Nasal cavity respiratory epithelium epithelial cell of viscerocranial mucosa (primary cell): ENCODE data around the gene PERM1. TPM values are rescaled to one million over a fixed set of nuclear protein-coding genes. Genes with fewer than 3 reads are reported as not detected.

Experiments used
- total RNA-seq: library from RNA; depleted of rRNA; stranded (reverse); fragments of >200 nt; gene quantifications from 2 replicates; pipeline ENCODE4 v1.2.3, GENCODE V29; 2014

Gene PERM1, protein sequence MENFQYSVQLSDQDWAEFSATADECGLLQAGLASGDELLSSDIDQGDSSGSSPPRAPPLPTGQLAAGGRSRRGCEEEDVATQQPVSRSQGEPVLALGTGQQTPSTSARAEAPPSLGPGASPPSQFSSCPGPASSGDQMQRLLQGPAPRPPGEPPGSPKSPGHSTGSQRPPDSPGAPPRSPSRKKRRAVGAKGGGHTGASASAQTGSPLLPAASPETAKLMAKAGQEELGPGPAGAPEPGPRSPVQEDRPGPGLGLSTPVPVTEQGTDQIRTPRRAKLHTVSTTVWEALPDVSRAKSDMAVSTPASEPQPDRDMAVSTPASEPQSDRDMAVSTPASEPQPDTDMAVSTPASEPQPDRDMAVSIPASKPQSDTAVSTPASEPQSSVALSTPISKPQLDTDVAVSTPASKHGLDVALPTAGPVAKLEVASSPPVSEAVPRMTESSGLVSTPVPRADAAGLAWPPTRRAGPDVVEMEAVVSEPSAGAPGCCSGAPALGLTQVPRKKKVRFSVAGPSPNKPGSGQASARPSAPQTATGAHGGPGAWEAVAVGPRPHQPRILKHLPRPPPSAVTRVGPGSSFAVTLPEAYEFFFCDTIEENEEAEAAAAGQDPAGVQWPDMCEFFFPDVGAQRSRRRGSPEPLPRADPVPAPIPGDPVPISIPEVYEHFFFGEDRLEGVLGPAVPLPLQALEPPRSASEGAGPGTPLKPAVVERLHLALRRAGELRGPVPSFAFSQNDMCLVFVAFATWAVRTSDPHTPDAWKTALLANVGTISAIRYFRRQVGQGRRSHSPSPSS
- total RNA-seq: 0.07 TPM in 1 of 2 replicates, not detected in the other

DNA sequence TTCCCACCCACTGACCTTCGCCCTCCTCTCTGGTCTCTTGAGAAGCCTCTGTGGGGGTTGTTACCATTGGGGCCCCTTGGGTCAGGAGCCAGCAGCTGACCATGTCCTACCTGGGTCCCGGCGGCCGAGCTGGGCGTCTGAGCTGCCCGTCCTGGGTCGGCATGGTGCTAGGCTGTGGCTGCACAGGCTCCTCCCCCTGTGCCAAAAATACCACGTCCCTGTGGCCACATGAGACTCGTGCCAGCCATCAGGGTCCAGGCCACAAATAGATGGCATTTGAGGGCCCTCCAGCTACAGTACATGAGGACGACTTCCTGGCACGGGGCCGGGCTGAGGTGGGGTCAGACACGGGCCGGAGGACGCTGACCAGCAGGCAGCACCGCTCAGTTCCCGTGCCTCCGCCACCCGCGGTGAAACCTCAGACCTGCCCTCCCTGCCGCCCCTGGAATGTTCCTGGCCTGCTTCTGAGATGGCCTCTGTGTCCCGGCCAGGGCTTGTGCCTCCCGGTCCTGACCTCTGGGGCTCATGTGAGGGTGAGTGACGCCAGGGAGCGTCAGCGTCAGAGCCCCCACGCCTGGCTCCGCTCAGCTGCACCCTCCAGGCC, at the start of gene PERM1:
TSS of gene PERM1 (minus strand) at position 139 of the 604 bp plus-strand sequence. CDS start 1,064 bp downstream, outside the sequence.

DNA sequence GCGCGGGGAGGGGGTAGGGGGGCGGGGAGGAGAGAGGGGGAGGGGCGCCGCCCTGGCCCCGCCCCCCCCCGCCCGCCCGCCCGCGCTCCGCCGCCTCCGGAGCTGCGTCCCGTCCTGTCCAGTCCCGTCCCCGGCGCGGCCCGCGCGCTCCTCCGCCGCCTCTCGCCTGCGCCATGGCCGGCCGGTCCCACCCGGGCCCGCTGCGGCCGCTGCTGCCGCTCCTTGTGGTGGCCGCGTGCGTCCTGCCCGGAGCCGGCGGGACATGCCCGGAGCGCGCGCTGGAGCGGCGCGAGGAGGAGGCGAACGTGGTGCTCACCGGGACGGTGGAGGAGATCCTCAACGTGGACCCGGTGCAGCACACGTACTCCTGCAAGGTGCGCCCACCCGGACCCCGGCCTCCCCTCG, 38.1 kb upstream of the PERM1 start, which contains the start of gene AGRN:
TSS of gene AGRN (plus strand) at position 121 of the 405 bp plus-strand sequence. CDS start at position 174, 53 bp downstream.

DNA sequence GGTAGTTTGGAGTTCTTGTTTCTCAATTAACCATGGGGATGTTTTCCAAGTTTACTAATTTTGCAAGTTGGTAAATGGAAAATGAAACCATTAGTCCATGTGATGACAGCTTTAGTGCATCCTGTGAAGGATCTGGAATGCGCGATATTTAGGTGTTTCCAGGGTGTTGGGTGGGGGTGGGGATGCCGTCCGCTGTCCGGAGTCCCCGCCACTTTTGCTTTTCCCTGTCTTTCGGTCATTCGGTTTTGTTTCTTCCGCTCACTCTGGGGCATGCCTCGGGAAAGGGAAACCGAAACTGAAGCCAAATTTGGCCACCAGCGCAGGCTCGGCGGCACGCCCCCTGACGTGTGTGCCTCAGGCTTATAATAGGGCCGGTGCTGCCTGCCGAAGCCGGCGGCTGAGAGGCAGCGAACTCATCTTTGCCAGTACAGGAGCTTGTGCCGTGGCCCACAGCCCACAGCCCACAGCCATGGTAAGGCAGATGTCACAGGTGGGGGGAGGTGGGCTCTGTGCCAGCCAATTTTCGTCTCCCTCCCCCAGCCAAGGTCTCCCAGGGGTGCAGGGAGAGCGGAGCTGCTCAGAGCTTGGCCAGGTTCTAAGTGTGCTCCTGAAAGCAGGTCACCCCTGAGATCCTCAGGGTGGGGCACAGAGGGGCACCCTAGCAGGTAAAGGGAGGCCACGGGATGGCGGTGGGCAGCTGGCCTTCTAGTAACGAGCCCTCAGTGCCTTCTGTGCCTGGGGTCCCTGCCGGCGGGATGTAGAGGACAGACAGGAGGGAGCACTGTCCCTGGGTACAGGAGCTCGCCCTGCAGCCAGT, 31.4 kb upstream of the PERM1 start, which contains the start of gene ISG15:
TSS of gene ISG15 (plus strand) at position 393 of the 817 bp plus-strand sequence. CDS start at position 470, 77 bp downstream.

DNA sequence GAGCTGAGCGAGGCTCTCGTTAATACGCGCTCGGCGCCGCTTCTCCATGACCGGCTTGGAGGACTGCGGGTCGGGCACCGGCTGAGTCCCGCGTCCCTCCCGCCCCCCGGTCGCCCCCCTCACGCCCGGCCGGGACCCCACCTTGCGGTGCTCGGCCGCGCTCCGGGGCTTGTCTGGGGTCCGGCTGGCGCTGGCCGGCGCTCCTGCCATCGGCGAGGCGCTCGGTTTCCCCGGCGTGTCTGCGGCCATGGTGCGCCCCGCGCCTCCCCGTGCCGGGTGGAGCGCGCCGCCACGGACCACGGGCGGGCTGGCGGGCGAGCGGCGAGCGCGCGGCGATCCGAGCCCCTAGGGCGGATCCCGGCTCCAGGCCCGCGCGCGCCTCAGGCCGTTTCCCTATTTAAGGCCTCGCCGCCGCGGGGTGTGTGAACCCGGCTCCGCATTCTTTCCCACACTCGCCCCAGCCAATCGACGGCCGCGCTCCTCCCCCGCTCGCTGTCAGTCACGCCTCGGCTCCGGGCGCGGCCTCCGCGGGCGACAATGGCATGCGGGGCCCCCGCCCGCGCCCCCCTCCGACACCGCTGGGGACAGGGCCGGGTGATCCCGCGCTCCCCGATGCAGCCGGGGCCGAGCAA, 17.9 kb upstream of the PERM1 start, which contains the start of gene HES4:
TSS of gene HES4 (minus strand) at position 373 of the 632 bp plus-strand sequence. CDS start at position 249, 124 bp downstream.

DNA sequence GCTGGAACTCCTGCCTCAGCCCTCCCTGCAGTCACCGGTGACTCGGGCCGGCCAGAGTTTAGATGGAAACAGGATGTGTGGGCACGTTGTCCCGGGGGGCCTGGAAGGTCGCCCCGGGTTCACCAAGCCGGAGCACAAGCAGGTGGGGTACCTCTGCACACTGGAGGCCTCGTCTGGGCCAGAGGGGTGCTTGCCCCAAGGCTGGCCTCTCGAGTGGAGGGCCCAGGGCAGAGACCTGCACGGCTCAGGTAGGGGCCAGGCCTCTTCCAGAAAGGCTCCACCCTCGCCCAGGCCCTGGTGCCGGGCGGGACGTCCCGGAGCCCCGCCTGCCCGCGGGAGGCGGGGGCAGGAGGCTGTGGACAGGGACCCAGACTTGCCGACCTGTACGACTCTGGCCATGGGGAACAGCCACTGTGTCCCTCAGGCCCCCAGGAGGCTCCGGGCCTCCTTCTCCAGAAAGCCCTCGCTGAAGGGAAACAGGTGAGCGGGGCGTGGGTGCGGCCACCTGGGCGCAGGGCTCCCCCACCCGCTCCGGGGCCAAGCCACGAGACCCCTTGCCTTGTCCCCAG, 15.7 kb downstream of the PERM1 start, which contains the start of gene PLEKHN1:
TSS of gene PLEKHN1 (plus strand) at position 348 of the 569 bp plus-strand sequence. CDS start at position 398, 50 bp downstream.

DNA sequence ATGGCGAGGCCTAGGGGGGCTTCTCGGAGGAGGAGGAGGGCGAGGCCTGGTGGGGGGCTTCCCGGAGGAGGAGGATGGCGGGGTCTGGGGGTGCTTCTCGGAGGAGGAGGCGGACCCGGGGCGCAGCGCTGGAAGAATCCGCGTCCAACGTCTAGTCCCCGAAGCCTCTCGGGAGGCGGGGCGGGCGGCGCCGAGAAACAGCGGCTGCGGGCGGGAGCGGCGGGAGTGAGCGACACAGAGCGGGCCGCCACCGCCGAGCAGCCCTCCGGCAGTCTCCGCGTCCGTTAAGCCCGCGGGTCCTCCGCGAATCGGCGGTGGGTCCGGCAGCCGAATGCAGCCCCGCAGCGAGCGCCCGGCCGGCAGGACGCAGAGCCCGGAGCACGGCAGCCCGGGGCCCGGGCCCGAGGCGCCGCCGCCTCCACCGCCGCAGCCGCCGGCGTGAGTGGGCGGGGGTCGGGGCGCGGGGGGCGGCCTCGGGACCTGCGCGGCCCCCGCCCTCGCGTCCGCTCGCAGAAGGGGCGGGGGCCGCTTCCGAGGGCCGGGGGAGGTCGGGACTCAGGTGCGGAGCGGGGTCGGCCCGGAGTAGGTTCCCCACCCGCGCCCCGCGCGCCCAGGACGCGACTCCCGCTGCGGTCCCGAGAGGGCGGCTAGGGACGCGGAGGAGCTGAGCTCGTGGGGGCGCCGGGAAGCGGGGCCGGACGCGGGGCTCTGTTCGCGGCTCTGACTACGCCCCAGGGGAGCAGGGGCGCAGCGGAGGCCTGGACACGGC, 21.3 kb downstream of the PERM1 start, which contains the start of gene KLHL17:
TSS of gene KLHL17 (plus strand) at position 222 of the 769 bp plus-strand sequence. CDS start at position 332, 110 bp downstream.

DNA sequence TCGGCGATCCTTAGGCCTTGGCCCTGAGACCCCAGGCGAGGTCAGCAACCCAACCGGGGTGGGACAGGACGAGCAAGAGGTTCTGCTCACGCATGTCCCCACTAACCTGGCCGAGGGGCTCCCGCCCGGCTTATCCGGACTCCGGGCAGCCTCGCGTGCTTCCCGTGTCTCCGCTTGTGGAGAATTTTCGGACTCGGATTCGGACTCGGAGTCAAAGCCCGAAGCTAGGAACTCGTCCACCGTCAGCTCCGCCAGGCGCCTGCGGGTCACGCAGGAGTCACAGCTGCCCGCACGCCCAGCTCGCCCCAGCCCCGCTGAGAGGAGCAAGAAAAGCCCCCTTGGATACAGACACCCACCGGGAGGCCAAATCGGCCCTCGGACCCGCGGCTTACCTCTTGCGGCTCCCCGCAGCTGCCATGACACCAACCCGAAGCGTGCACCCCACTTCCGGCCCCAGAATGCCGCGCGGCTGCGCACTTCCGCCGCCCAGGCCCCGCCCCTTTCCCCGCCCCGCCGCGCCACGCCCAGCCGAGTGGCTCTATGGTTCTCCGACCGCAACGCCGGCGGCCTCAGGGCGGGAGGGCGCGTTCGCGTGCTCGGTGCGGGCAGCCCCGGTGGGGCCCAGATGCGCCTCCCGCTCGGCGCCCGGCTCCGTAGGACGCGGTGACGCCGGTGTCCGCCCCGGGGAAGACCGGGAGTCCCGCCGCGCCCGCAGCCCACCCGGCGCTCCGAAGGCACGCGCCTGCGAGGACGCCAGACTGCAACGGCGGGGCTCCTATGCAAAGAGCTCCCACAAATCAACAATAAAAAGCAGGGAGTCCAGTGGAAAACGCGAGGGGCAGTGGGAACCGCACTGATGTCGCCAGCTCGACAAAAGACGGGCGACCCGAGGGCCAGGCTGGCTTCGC, 22.8 kb downstream of the PERM1 start, which contains the start of gene NOC2L:
TSS of gene NOC2L (minus strand) at position 434 of the 908 bp plus-strand sequence. CDS start at position 418, 16 bp downstream.

Other genes starting within 250 kb of the PERM1 start
- gene SAMD11, start 58.2 kb downstream of the PERM1 start, total RNA-seq: under 0.01 TPM in 2 replicates
- 110 and 135 TPM in 2 replicates for gene NOC2L, start 22.8 kb downstream of the PERM1 start, total RNA-seq
- gene KLHL17, start 21.5 kb downstream of the PERM1 start, total RNA-seq: 3.1 and 7.7 TPM in 2 replicates
- gene PLEKHN1, start 15.6 kb downstream of the PERM1 start, total RNA-seq: 4.4 and 6.2 TPM in 2 replicates
- 34.5 and 46.5 TPM in 2 replicates for gene HES4, start 18.0 kb upstream of the PERM1 start, total RNA-seq
- gene ISG15, start 31.4 kb upstream of the PERM1 start, total RNA-seq: 25.1 and 119 TPM in 2 replicates
- gene AGRN, start 38.0 kb upstream of the PERM1 start, total RNA-seq: 157 and 485 TPM in 2 replicates
- 2.6 and 14.7 TPM in 2 replicates for gene RNF223, start 92.2 kb upstream of the PERM1 start, total RNA-seq
- gene C1orf159, start 134.0 kb upstream of the PERM1 start, total RNA-seq: 6.5 and 9.3 TPM in 2 replicates
- 0.28 TPM in 1 of 2 replicates, not detected in the other for gene TTLL10, start 191.8 kb upstream of the PERM1 start, total RNA-seq
- 0.34 and 1.5 TPM in 2 replicates for gene TNFRSF18, start 224.5 kb upstream of the PERM1 start, total RNA-seq
- gene TNFRSF4, start 232.1 kb upstream of the PERM1 start, total RNA-seq: 0.14 TPM in 1 of 2 replicates, not detected in the other
- gene SDF4, start 249.9 kb upstream of the PERM1 start, total RNA-seq: 76.9 and 124 TPM in 2 replicates